Breast epithelium (tissue), 3 donors: Measurements from ENCODE around the gene OR11A1.

Experiments
- POLR2AphosphoS5 ChIP-seq, 3 donors: sonication (generic); formaldehyde crosslinking; IDR thresholded peaks; one replicate each; pipeline ENCODE4 v1.6.1; 2017; ENCODE audit warnings: antibody characterized with exemption in 3 of 3
- TF ChIP-seq, protein P1 (sequence below), 3 donors: fragments of 450-650 bp; IDR thresholded peaks; one replicate each; pipeline ENCODE4 v1.5.1; 2016 to 2017; ENCODE audit warnings: antibody characterized with exemption in 3 of 3, mild to moderate bottlenecking in 3 of 3, moderate library complexity in 3 of 3

DNA sequence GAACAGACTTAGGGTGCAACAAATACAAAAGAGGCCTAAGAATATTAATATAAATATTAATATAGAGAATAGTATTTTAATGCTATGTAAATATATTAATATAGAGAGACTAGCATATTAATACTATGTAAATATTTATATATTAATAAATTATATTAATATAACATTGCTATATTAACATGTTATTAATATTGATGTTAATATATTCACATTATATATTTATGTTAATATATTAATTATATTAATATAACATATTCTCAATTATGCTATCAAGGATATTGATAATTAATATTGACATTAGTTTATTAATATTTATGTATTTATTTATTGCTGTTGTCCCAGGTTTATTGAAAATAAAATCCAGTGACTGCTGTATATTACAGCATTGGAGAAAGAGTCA, 32.0 kb upstream of the OR11A1 start:
- TF ChIP-seq, protein P1, sequence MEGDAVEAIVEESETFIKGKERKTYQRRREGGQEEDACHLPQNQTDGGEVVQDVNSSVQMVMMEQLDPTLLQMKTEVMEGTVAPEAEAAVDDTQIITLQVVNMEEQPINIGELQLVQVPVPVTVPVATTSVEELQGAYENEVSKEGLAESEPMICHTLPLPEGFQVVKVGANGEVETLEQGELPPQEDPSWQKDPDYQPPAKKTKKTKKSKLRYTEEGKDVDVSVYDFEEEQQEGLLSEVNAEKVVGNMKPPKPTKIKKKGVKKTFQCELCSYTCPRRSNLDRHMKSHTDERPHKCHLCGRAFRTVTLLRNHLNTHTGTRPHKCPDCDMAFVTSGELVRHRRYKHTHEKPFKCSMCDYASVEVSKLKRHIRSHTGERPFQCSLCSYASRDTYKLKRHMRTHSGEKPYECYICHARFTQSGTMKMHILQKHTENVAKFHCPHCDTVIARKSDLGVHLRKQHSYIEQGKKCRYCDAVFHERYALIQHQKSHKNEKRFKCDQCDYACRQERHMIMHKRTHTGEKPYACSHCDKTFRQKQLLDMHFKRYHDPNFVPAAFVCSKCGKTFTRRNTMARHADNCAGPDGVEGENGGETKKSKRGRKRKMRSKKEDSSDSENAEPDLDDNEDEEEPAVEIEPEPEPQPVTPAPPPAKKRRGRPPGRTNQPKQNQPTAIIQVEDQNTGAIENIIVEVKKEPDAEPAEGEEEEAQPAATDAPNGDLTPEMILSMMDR (IDR thresholded peaks at IDR 0.05): no peak
- no peak for TF ChIP-seq POLR2AphosphoS5 (IDR thresholded peaks at IDR 0.05)
